GM12878 (cell line): Measurements from ENCODE around the gene UBAC2. TPM values are rescaled to one million over a fixed set of nuclear protein-coding genes. Genes with fewer than 3 reads are reported as not detected.

Source experiments
- ATAC-seq: fragments of 200-7000 bp; cut with Tn5 transposase; 3 replicates; pipeline ENCODE4 v1.9.1; 2020; ENCODE audit warnings: mild to moderate bottlenecking, moderate library complexity
- BruUV-seq: library from RNA; stranded (reverse); fragments of 400-500 nt; replicated peaks from 2 replicates; lab custom pipeline; 2021; lab: Mats Ljungman, UMichigan
- CTCF ChIA-PET: fragments of 300-600 bp; sonication (Branson Sonifier 250); formaldehyde crosslinking; extraction: SDS; loops from one replicate; lab custom pipeline; 2021; ENCODE audit warnings: inconsistent platforms; lab: Yijun Ruan, JAX
- POLR2A ChIA-PET: fragments of 350-600 bp; formaldehyde crosslinking; extraction: SDS; loops from one replicate; lab custom pipeline; 2021; ENCODE audit warnings: inconsistent platforms; lab: Charles Lee
- RAD21 ChIA-PET: fragments of 300-600 bp; sonication (Branson Sonifier 250); formaldehyde crosslinking; loops from one replicate; lab custom pipeline; 2023; ENCODE audit warnings: antibody characterized with exemption; ENCODE audit not compliant: unreplicated experiment; lab: Charles Lee
- SMC1A ChIA-PET: fragments of 300-600 bp; sonication (Branson Sonifier 250); formaldehyde crosslinking; loops from one replicate; lab custom pipeline; 2023; ENCODE audit not compliant: unreplicated experiment, uncharacterized antibody; lab: Charles Lee
- DNase-seq: peaks from one replicate; pipeline ENCODE4 v3.0.0-alpha.2; 2011; ENCODE audit warnings: low read depth, low spot score
- FAIRE-seq: peaks from 3 replicates; lab custom pipeline; 2011; peaks lifted over from hg19 to GRCh38; lab: Jason Lieb, UNC
- H2AFZ ChIP-seq: 2 replicates; pipeline ENCODE4 v1.6.0; 2011; ENCODE audit warnings: low read depth, low read length, control low read depth; ENCODE audit not compliant: control insufficient read depth
- H3K27ac ChIP-seq: 2 replicates; pipeline ENCODE4 v1.5.1; 2011; ENCODE audit warnings: control low read depth; ENCODE audit not compliant: control insufficient read depth, insufficient read depth
- H3K27me3 ChIP-seq, 2 experiments: replicated peaks in 1 of 2; 2 replicates each; pipeline versions ENCODE4 v1.6.0 to v1.6.1; 2011; ENCODE audit warnings: low read length in 1 of 2; ENCODE audit not compliant: control insufficient read depth in 2 of 2, insufficient read depth in 2 of 2
- H3K36me3 ChIP-seq, 2 experiments: 2 replicates each; pipeline ENCODE4 v1.5.1; 2011; ENCODE audit warnings: low read length in 1 of 2; ENCODE audit not compliant: control insufficient read depth in 2 of 2, insufficient read depth in 2 of 2
- H3K4me1 ChIP-seq: 2 replicates; pipeline ENCODE4 v1.6.1; 2011; ENCODE audit warnings: mild to moderate bottlenecking, low read length, moderate library complexity, mixed read lengths; ENCODE audit not compliant: control insufficient read depth, insufficient read depth
- H3K4me2 ChIP-seq: 2 replicates; pipeline ENCODE4 v1.6.0; 2011; ENCODE audit warnings: control low read depth; ENCODE audit not compliant: control insufficient read depth, insufficient read depth
- H3K4me3 ChIP-seq: fragments of 200-600 bp; sonication (generic); 2 replicates; pipeline ENCODE4 v1.5.1; 2016
- H3K79me2 ChIP-seq: 2 replicates; pipeline ENCODE4 v1.6.0; 2011; ENCODE audit warnings: low read length; ENCODE audit not compliant: control insufficient read depth, insufficient read depth
- H3K9ac ChIP-seq: 2 replicates; pipeline ENCODE4 v1.8.0; 2011; ENCODE audit warnings: low read length, control low read depth, mixed read lengths; ENCODE audit not compliant: control insufficient read depth, insufficient read depth
- H3K9me3 ChIP-seq: replicated peaks from 3 replicates; pipeline ENCODE4 v1.5.1; 2011; ENCODE audit warnings: mild to moderate bottlenecking, low read length; ENCODE audit not compliant: control insufficient read depth, insufficient read depth
- H4K20me1 ChIP-seq: 2 replicates; pipeline ENCODE4 v1.6.0; 2011; ENCODE audit not compliant: control insufficient read depth, insufficient read depth
- CBX3 ChIP-seq: fragments of 200-600 bp; sonication (generic); IDR thresholded peaks from 2 replicates; pipeline ENCODE4 v1.6.1; 2016; ENCODE audit warnings: low read depth, borderline replicate concordance
- FOXM1 ChIP-seq: IDR thresholded peaks from 2 replicates; pipeline ENCODE4 v1.6.1; 2012; ENCODE audit warnings: low read depth, mild to moderate bottlenecking, inconsistent platforms, low read length, moderate library complexity
- HCFC1 ChIP-seq: fragments of 150-350 bp; IDR thresholded peaks from 2 replicates; pipeline ENCODE4 v1.6.1; 2014; ENCODE audit warnings: low read length
- JUND ChIP-seq: IDR thresholded peaks from 2 replicates; pipeline ENCODE4 v1.6.1; 2012; ENCODE audit warnings: low read depth, mild to moderate bottlenecking, low read length, improper control_type of control experiment, moderate library complexity
- KLF5 ChIP-seq: fragments of 450-650 bp; IDR thresholded peaks from 2 replicates; pipeline ENCODE4 v1.6.1; 2014; ENCODE audit warnings: mild to moderate bottlenecking; ENCODE audit not compliant: partially characterized antibody
- MEF2A ChIP-seq: IDR thresholded peaks from 2 replicates; pipeline ENCODE4 v1.6.1; 2011; ENCODE audit warnings: low read depth, mild to moderate bottlenecking, low read length, moderate library complexity; ENCODE audit not compliant: insufficient read depth
- MTA3 ChIP-seq: IDR thresholded peaks from 2 replicates; pipeline ENCODE4 v1.6.1; 2012; ENCODE audit warnings: low read length, inconsistent platforms, borderline replicate concordance
- MXI1 ChIP-seq: fragments of 150-350 bp; IDR thresholded peaks from 2 replicates; pipeline ENCODE4 v1.6.1; 2011; ENCODE audit warnings: low read depth, mild to moderate bottlenecking, inconsistent platforms, low read length, improper control_type of control experiment
- NKRF ChIP-seq: fragments of 450-650 bp; conservative IDR thresholded peaks from 2 replicates; pipeline ENCODE4 v1.6.1; 2017; ENCODE audit warnings: mild to moderate bottlenecking, moderate library complexity
- TAF1 ChIP-seq: IDR thresholded peaks from 2 replicates; pipeline ENCODE4 v1.6.1; 2011; ENCODE audit warnings: mild to moderate bottlenecking, low read depth, low read length, borderline replicate concordance
- WGBS: methylation state at CpG from one replicate; pipeline ENCODE4 v1.1.6; 2016; ENCODE audit warnings: low lambda C conversion rate; ENCODE audit not compliant: insufficient replicate concordance, insufficient coverage; ENCODE audit errors: missing lambda C conversion rate; 5-methylcytosine and 5-hydroxymethylcytosine counted together
- in situ Hi-C: fragments of 300-500 bp; cut with MboI; formaldehyde crosslinking; loops from 9 replicates; pipeline ENCODE4 v1.14.3; 2018; ENCODE audit warnings: mixed read lengths
- intact Hi-C: fragments of 100-400 bp; cut with micrococcal nuclease; formaldehyde crosslinking; loops from one replicate; pipeline ENCODE4 v1.14.2; 2022; ENCODE audit not compliant: unreplicated experiment
- polyA plus RNA-seq, 11 experiments: library from polyadenylated mRNA; depleted of rRNA in 4 of 11; unstranded in 6 of 11; stranded (reverse) in 5 of 11; fragments of >200 nt; fragmentation: Nextera tagmentation in 4 of 11; fragmentation: Illumina TruSeq in 1 of 11; extraction: Ambion mirVana in 4 of 11; extraction: Trizol in 1 of 11; gene quantifications; 1 replicate in 1 of 11; 2 replicates in 10 of 11; pipeline versions ENCODE4 v1.2.1 to v1.2.3, GENCODE V29; 2011 to 2016; ENCODE audit warnings: inconsistent platforms in 2 of 11, missing spikeins in 2 of 11, low read depth in 1 of 11
- total RNA-seq, 4 experiments: library from RNA; depleted of rRNA in 3 of 4; stranded (reverse); fragments of >200 nt in 3 of 4; fragmentation: Illumina TruSeq in 1 of 4; extraction: Trizol in 1 of 4; gene quantifications; 2 replicates each; pipeline versions ENCODE4 v1.2.1 to v1.2.3, GENCODE V29; 2013 to 2021
- TF ChIP-seq, protein P1 (sequence below): fragments of 450-650 bp; IDR thresholded peaks from 2 replicates; pipeline ENCODE4 v1.6.1; 2018; ENCODE audit warnings: borderline replicate concordance, mild to moderate bottlenecking; ENCODE audit not compliant: partially characterized antibody

The UBAC2 gene
- total and polyA plus RNA-seq, 10 of the 15 experiments (the other 5 are each of a cell fraction or from before 2014, with no cell fraction given) = 3.0 to 54.6 (median 17.4) TPM

DNA sequence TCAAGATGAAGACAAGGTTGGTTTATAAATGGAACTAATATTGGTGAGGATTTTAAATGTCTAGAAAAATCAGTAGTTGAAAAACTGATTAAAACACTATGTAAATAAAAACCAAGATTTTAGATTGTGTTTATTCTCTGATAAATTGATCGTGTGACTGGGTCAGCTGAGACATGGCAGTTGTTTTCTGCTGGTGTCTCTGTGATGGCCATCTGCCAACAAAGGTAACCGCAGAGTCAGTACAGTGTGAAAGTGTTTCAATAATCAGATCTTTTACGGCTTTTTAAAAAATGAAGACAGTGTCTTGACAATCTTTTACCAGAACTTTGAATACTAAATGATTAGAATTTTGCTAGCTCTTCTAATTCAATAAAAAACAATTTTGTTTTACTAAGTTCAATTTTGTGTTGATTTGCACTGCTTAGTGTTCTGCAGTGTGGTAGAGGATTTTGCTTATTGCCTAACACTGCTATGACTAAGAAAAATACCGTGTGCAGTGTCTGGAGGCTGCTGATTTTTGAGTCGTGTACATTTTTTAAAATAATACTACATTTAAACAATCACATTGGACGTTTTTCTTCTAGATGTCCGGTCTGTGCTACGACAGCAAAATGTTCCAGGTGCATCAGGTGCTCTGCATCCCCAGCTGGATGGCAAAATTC, 139.2 kb downstream of the UBAC2 start:
- 84% methylated on average over 8 of the region's 8 CpGs for WGBS
- ChIA-PET POLR2A (interaction anchor here (1.3 kb wide), 1 partner anchor 12 kb away, joined by 3 read pairs; no protein-coding TSS in a partner anchor), RAD21 (no interaction called here)
- ATAC-seq = no peak
- 0 out of 2 replicates have a peak, but pooled peaks cover 5% of the 10 kb centered on the region for H3K4me1 ChIP-seq
- no peak for DNase-seq
- no peaks in the 10 kb centered on the region for H4K20me1 ChIP-seq
- no peak overlapping the region for H2AFZ ChIP-seq
- intact Hi-C loops = no loop called here
- TF ChIP-seq NKRF = no peak
- TF ChIP-seq TAF1 = no peak
- TF ChIP-seq MTA3 = no peak
- no peak for TF ChIP-seq HCFC1
- TF ChIP-seq JUND = no peak
- TF ChIP-seq MEF2A = no peak
- TF ChIP-seq KLF5 = no peak
- no peak for TF ChIP-seq MXI1
- TF ChIP-seq CBX3 = no peak
- TF ChIP-seq FOXM1 = no peak
- TF ChIP-seq, protein P1, sequence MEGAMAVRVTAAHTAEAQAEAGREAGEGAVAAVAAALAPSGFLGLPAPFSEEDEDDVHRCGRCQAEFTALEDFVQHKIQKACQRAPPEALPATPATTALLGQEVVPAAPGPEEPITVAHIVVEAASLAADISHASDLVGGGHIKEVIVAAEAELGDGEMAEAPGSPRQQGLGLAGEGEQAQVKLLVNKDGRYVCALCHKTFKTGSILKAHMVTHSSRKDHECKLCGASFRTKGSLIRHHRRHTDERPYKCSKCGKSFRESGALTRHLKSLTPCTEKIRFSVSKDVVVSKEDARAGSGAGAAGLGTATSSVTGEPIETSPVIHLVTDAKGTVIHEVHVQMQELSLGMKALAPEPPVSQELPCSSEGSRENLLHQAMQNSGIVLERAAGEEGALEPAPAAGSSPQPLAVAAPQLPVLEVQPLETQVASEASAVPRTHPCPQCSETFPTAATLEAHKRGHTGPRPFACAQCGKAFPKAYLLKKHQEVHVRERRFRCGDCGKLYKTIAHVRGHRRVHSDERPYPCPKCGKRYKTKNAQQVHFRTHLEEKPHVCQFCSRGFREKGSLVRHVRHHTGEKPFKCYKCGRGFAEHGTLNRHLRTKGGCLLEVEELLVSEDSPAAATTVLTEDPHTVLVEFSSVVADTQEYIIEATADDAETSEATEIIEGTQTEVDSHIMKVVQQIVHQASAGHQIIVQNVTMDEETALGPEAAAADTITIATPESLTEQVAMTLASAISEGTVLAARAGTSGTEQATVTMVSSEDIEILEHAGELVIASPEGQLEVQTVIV = no peak
- TF ChIP-seq, all 136 proteins: peak for 0
- CTCF ChIA-PET = interaction anchor here (0.9 to 1.6 kb wide), 2 partner anchors 17 to 70 kb away, joined by 3 to 6 read pairs; no protein-coding TSS in a partner anchor
- no peaks in the 10 kb centered on the region for H3K79me2 ChIP-seq
- no peaks in the 10 kb centered on the region for H3K9me3 ChIP-seq
- H3K9ac ChIP-seq = no peak overlapping the region
- no peak for FAIRE-seq
- H3K4me3 ChIP-seq = no peak overlapping the region
- no peak overlapping the region for H3K4me2 ChIP-seq
- no peaks in the 10 kb centered on the region for H3K27me3 ChIP-seq
- peaks cover 0 to 2% of the 10 kb centered on the region in 2 experiments; a peak in 3 of 4 replicates for H3K36me3 ChIP-seq
- no peak overlapping the region for H3K27ac ChIP-seq
- in situ Hi-C loops = no loop called here
- SMC1A ChIA-PET = interaction anchor here (0.9 to 1.8 kb wide), 6 partner anchors 13 to 97 kb away, joined by 3 to 5 read pairs (median 4); no protein-coding TSS in a partner anchor
- no TSS peak for BruUV-seq
